ENCODE results near the gene ANO9. TPM values are rescaled to one million over a fixed set of nuclear protein-coding genes. Genes with fewer than 3 reads are reported as not detected.

The ANO9 gene
- total RNA-seq, 2 donors from 2014 or later, result 8.4 to 9.1 TPM

- 90% methylated on average over 13 of the region's 16 CpGs for WGBS
- Histone ChIP-seq H3K27me3 (replicated peaks; ENCODE audit: insufficient read depth) (no peaks in the 10 kb centered on the region), H3K27ac (no peak overlapping the region), H3K9me3 (no peaks in the 10 kb centered on the region), H3K4me1 (replicated peaks) (no peaks in the 10 kb centered on the region), H3K36me3 (no peaks in the 10 kb centered on the region), H3K4me3 (no peak overlapping the region)
- TF ChIP-seq POLR2A (IDR thresholded peaks at IDR 0.05) (no peak), POLR2AphosphoS5 (IDR thresholded peaks at IDR 0.05) (no peak)
- TF ChIP-seq, protein P1, sequence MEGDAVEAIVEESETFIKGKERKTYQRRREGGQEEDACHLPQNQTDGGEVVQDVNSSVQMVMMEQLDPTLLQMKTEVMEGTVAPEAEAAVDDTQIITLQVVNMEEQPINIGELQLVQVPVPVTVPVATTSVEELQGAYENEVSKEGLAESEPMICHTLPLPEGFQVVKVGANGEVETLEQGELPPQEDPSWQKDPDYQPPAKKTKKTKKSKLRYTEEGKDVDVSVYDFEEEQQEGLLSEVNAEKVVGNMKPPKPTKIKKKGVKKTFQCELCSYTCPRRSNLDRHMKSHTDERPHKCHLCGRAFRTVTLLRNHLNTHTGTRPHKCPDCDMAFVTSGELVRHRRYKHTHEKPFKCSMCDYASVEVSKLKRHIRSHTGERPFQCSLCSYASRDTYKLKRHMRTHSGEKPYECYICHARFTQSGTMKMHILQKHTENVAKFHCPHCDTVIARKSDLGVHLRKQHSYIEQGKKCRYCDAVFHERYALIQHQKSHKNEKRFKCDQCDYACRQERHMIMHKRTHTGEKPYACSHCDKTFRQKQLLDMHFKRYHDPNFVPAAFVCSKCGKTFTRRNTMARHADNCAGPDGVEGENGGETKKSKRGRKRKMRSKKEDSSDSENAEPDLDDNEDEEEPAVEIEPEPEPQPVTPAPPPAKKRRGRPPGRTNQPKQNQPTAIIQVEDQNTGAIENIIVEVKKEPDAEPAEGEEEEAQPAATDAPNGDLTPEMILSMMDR (IDR thresholded peaks at IDR 0.05), result no peak
- intact Hi-C loops (cut with DNase I), result no loop called here
- no peak for DNase-seq (ENCODE audit: low spot score)
Measured at GRCh38 chr11:384511-384910, 57.3 kb downstream of the ANO9 start.

DNA sequence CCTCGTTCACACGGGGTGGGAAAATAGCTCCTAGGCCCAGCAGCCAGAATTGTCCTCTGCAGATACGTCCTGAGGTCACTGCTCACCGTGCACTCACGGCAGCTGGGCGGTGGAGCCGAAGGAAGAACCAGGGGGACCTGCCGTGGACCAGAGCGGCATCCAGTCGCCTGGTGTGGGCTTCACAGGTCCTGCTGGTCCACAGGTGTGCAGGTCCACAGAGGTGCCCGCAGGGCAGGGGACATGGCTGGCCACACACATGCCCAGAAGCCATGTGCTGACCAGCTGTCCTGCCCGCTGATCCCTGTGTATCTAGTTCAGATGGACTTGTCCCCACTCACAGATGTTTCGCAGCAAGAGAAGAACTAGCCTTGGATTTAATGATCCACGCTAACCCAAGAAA lies 58.4 kb downstream of the ANO9 start:
- 92% methylated on average over 14 of the region's 14 CpGs for WGBS
- no peak for DNase-seq (ENCODE audit: low spot score)
- Histone ChIP-seq H3K27ac (no peak overlapping the region), H3K9me3 (no peaks in the 10 kb centered on the region), H3K4me1 (replicated peaks) (no peaks in the 10 kb centered on the region), H3K27me3 (replicated peaks; ENCODE audit: insufficient read depth) (no peaks in the 10 kb centered on the region), H3K4me3 (no peak overlapping the region), H3K36me3 (no peaks in the 10 kb centered on the region)
- intact Hi-C loops (cut with DNase I), result no loop called here
- no peak for TF ChIP-seq POLR2A (IDR thresholded peaks at IDR 0.05)
- TF ChIP-seq, protein P1 (IDR thresholded peaks at IDR 0.05), result no peak
- no peak for TF ChIP-seq POLR2AphosphoS5 (IDR thresholded peaks at IDR 0.05)

DNA sequence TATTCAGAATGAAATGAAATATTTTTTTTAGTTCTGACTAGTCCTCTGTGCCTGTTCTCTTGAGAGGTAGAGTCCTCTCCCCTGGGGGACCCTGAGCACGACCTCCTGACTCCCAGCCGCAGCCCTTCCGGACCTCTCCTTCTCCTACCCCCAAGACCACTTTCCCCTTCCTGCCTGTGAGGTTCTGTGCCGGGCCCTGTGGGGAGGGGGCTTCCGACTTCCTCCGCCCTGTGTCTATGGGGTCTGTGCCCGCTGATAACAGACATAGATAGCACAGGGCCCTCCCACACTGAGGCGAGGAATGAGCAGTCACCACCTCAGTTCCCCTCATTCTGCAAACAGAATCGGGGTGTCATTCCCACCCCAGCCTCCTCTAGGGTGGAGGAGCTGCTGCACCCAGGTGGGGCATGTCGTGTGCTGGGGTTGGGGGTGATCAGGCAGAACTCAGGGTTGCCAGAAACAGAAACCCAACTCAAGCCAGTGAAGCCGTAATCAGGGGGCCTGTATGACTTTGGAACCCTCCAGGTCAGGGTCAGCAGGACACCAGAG lies 59.7 kb downstream of the ANO9 start:
- Histone ChIP-seq H3K4me3 (no peak overlapping the region), H3K27me3 (replicated peaks; ENCODE audit: insufficient read depth) (no peaks in the 10 kb centered on the region), H3K27ac (no peak overlapping the region), H3K4me1 (replicated peaks) (no peaks in the 10 kb centered on the region), H3K9me3 (no peaks in the 10 kb centered on the region), H3K36me3 (no peaks in the 10 kb centered on the region)
- DNase-seq (ENCODE audit: low spot score), result no peak
- intact Hi-C loops (cut with DNase I), result no loop called here
- 85% methylated on average over 11 of the region's 11 CpGs for WGBS
- TF ChIP-seq POLR2AphosphoS5 (IDR thresholded peaks at IDR 0.05) (no peak), POLR2A (IDR thresholded peaks at IDR 0.05) (no peak)
- TF ChIP-seq, protein P1 (IDR thresholded peaks at IDR 0.05), result no peak

- 87% methylated on average over 27 of the region's 35 CpGs for WGBS
- Histone ChIP-seq H3K36me3 (no peaks in the 10 kb centered on the region), H3K27me3 (replicated peaks; ENCODE audit: insufficient read depth) (no peaks in the 10 kb centered on the region), H3K9me3 (no peaks in the 10 kb centered on the region), H3K4me1 (replicated peaks) (no peaks in the 10 kb centered on the region), H3K27ac (no peak overlapping the region), H3K4me3 (no peak overlapping the region)
- no peak for DNase-seq (ENCODE audit: low spot score)
- TF ChIP-seq, protein P1 (IDR thresholded peaks at IDR 0.05), result no peak
- TF ChIP-seq POLR2AphosphoS5 (IDR thresholded peaks at IDR 0.05) (no peak), POLR2A (IDR thresholded peaks at IDR 0.05) (no peak)
- intact Hi-C loops (cut with DNase I), result no loop called here
Measured at GRCh38 chr11:381501-382072, 60.2 kb downstream of the ANO9 start.

GRCh38 chr11:380996-381395 lies 60.8 kb downstream of the ANO9 start:
- no peaks in the 10 kb centered on the region for H3K36me3 ChIP-seq
- intact Hi-C loops (cut with DNase I), result no loop called here
- 93% methylated on average over 11 of the region's 14 CpGs for WGBS
- H3K4me1 ChIP-seq (replicated peaks), result no peaks in the 10 kb centered on the region
- H3K9me3 ChIP-seq, result no peaks in the 10 kb centered on the region
- H3K4me3 ChIP-seq, result no peak overlapping the region
- no peak overlapping the region for H3K27ac ChIP-seq
- DNase-seq (ENCODE audit: low spot score), result no peak
- no peaks in the 10 kb centered on the region for H3K27me3 ChIP-seq (replicated peaks; ENCODE audit: insufficient read depth)
- no peak for TF ChIP-seq POLR2AphosphoS5 (IDR thresholded peaks at IDR 0.05)
- TF ChIP-seq POLR2A (IDR thresholded peaks at IDR 0.05), result no peak
- TF ChIP-seq, protein P1 (IDR thresholded peaks at IDR 0.05), result no peak
